ENCODE measurements around the gene KRT24.

- no peak for TF ChIP-seq CTCF (IDR thresholded peaks at IDR 0.05; ENCODE audit: poor library complexity, severe bottlenecking)
- TF ChIP-seq REST (IDR thresholded peaks at IDR 0.05; ENCODE audit: borderline replicate concordance) = no peak
- no peak for TF ChIP-seq POLR2AphosphoS5 (IDR thresholded peaks at IDR 0.05)
- no peak for TF ChIP-seq EZH2 (IDR thresholded peaks at IDR 0.05; ENCODE audit: borderline replicate concordance, insufficient read depth, low read length, poor library complexity, severe bottlenecking)
- TF ChIP-seq SMC3 (conservative IDR thresholded peaks at IDR 0.05; ENCODE audit: poor library complexity) = no peak
- no peak for TF ChIP-seq EP300 (conservative IDR thresholded peaks at IDR 0.05; ENCODE audit: poor library complexity, severe bottlenecking)
- no peak for TF ChIP-seq TAF1 (IDR thresholded peaks at IDR 0.05; ENCODE audit: low read depth)
Observed at GRCh38 chr17:40720899-40721298, 17.3 kb upstream of the KRT24 start.
